Gastrocnemius medialis (tissue), 4 donors: ENCODE results near the gene NHLRC4. TPM values are rescaled to one million over a fixed set of nuclear protein-coding genes. Genes with fewer than 3 reads are reported as not detected.

Source experiments
- ATAC-seq, 2 donors: fragments of 150-250 bp; one replicate each; pipeline ENCODE4 v1.9.1; 2016
- DNase-seq, 2 donors: peaks; one replicate each; pipeline ENCODE4 v3.0.0-alpha.2; 2019
- H3K27ac ChIP-seq, 4 donors: fragments of 200-600 bp; sonication (generic); 1 replicate in 1 of 4; 2 replicates in 3 of 4; pipeline ENCODE4 v1.5.1; 2016 to 2018; ENCODE audit warnings: mild to moderate bottlenecking in 2 of 4, moderate library complexity in 1 of 4
- H3K27me3 ChIP-seq, 3 donors: fragments of 200-600 bp; sonication (generic) in 2 of 3; 1 replicate in 1 of 3; 2 replicates in 2 of 3; pipeline versions ENCODE4 v1.5.1 to v1.6.0; 2016 to 2019; ENCODE audit warnings: mild to moderate bottlenecking in 1 of 3, moderate library complexity in 1 of 3
- H3K36me3 ChIP-seq, 2 donors: fragments of 200-600 bp; sonication (generic) in 1 of 2; one replicate each; pipeline ENCODE4 v1.5.1; 2017 to 2018
- H3K4me1 ChIP-seq, 2 donors: fragments of 200-600 bp; sonication (generic) in 1 of 2; one replicate each; pipeline ENCODE4 v1.5.1; 2016 to 2017; ENCODE audit warnings: mild to moderate bottlenecking in 2 of 2
- H3K4me3 ChIP-seq, 4 donors: fragments of 200-600 bp; sonication (generic) in 3 of 4; 1 replicate in 1 of 4; 2 replicates in 3 of 4; pipeline ENCODE4 v1.5.1; 2016 to 2019; ENCODE audit warnings: mild to moderate bottlenecking in 2 of 4
- H3K9me3 ChIP-seq, 3 donors: fragments of 200-600 bp; sonication (generic) in 2 of 3; 1 replicate in 1 of 3; 2 replicates in 2 of 3; pipeline ENCODE4 v1.5.1; 2016 to 2019
- CTCF ChIP-seq, 5 experiments: fragments of 450-650 bp in 3 of 5; fragments of 200-600 bp in 2 of 5; sonication (generic) in 2 of 5; IDR thresholded peaks in 4 of 5; conservative IDR thresholded peaks in 1 of 5; 1 replicate in 4 of 5; 2 replicates in 1 of 5; pipeline ENCODE4 v1.5.1; 2016 to 2019; ENCODE audit warnings: antibody characterized with exemption in 5 of 5, mild to moderate bottlenecking in 3 of 5, moderate library complexity in 3 of 5
- POLR2A ChIP-seq, 2 donors: fragments of 450-650 bp; IDR thresholded peaks; one replicate each; pipeline ENCODE4 v1.6.1; 2017; ENCODE audit warnings: antibody characterized with exemption in 2 of 2, mild to moderate bottlenecking in 2 of 2, moderate library complexity in 2 of 2
- in situ Hi-C, 4 donors: fragments of 200-750 bp; cut with MboI; loops; one replicate each; pipeline versions ENCODE4 v1.15.0 to v1.8.0; 2017; ENCODE audit warnings: low sequenced_read_pairs in 4 of 4
- intact Hi-C: fragments of 100-400 bp; cut with DNase I; formaldehyde crosslinking; loops from one replicate; pipeline ENCODE4 v1.15.1; 2023; ENCODE audit warnings: low total_unique reads
- total RNA-seq, 4 donors: library from RNA; depleted of rRNA; stranded (reverse); fragments of >200 nt; gene quantifications; one replicate each; pipeline versions ENCODE4 v1.1.0 to v1.2.3, GENCODE V29; 2016

Gene NHLRC4
- total RNA-seq, 4 donors from 2014 or later = 0.42 to 0.56 (median 0.48) TPM

- H3K9me3 ChIP-seq = no peaks in the 10 kb centered on the region
- no peaks in the 10 kb centered on the region for H3K27me3 ChIP-seq
- intact Hi-C loops = no loop called here
- ATAC-seq = no peak
- TF ChIP-seq POLR2A (IDR thresholded peaks at IDR 0.05) (no peak), CTCF (IDR thresholded peaks at IDR 0.05 in 4 of 5, conservative IDR thresholded peaks at IDR 0.05 in 1 of 5) (no peak)
- peaks cover 0 to 2% of the 10 kb centered on the region in 2 donors for H3K4me1 ChIP-seq
- no peak for DNase-seq
- in situ Hi-C loops = no loop called here
- no peaks in the 10 kb centered on the region for H3K36me3 ChIP-seq
- no peak overlapping the region for H3K4me3 ChIP-seq
- no peak overlapping the region for H3K27ac ChIP-seq
Observed at GRCh38 chr16:580141-580945, 13.5 kb downstream of the NHLRC4 start.

GRCh38 chr16:580946-581498, 14.2 kb downstream of the NHLRC4 start:
- DNase-seq = no peak
- Histone ChIP-seq H3K36me3 (no peaks in the 10 kb centered on the region), H3K4me1 (peaks cover 0 to 9% of the 10 kb centered on the region in 2 donors), H3K27ac (no peak overlapping the region), H3K9me3 (no peaks in the 10 kb centered on the region), H3K4me3 (no peak overlapping the region), H3K27me3 (no peaks in the 10 kb centered on the region)
- no peak for ATAC-seq
- in situ Hi-C loops (no loop called here), intact Hi-C loops (no loop called here)
- TF ChIP-seq CTCF (IDR thresholded peaks at IDR 0.05 in 4 of 5, conservative IDR thresholded peaks at IDR 0.05 in 1 of 5) (no peak), POLR2A (IDR thresholded peaks at IDR 0.05) (no peak)

- no peak for TF ChIP-seq CTCF (IDR thresholded peaks at IDR 0.05 in 4 of 5, conservative IDR thresholded peaks at IDR 0.05 in 1 of 5)
- TF ChIP-seq POLR2A (IDR thresholded peaks at IDR 0.05) = no peak
Observed at GRCh38 chr16:582218-582613, 15.4 kb downstream of the NHLRC4 start.

GRCh38 chr16:582614-583331, 16.0 kb downstream of the NHLRC4 start:
- Histone ChIP-seq H3K27me3 (no peaks in the 10 kb centered on the region), H3K4me1 (peaks cover 16 to 26% of the 10 kb centered on the region in 2 donors), H3K27ac (no peak overlapping the region), H3K9me3 (no peaks in the 10 kb centered on the region), H3K36me3 (no peaks in the 10 kb centered on the region), H3K4me3 (no peak overlapping the region)
- in situ Hi-C loops = no loop called here
- DNase-seq (peak in 1 of 2 donors; percentile 57), ATAC-seq (no peak)
- intact Hi-C loops = no loop called here
- TF ChIP-seq CTCF (IDR thresholded peaks at IDR 0.05 in 4 of 5, conservative IDR thresholded peaks at IDR 0.05 in 1 of 5) (no peak), POLR2A (IDR thresholded peaks at IDR 0.05) (no peak)

More at GRCh38 chr16:582218-582613, 15.4 kb downstream of the NHLRC4 start:
- ATAC-seq = no peak
- Histone ChIP-seq H3K9me3 (no peaks in the 10 kb centered on the region), H3K27me3 (no peaks in the 10 kb centered on the region), H3K4me3 (no peak overlapping the region), H3K36me3 (no peaks in the 10 kb centered on the region), H3K4me1 (peaks cover 12 to 21% of the 10 kb centered on the region in 2 donors), H3K27ac (no peak overlapping the region)
- intact Hi-C loops (no loop called here), in situ Hi-C loops (no loop called here)
- no peak for DNase-seq
